ENCODE results near the gene PIAS3.

- TF ChIP-seq, protein P1, sequence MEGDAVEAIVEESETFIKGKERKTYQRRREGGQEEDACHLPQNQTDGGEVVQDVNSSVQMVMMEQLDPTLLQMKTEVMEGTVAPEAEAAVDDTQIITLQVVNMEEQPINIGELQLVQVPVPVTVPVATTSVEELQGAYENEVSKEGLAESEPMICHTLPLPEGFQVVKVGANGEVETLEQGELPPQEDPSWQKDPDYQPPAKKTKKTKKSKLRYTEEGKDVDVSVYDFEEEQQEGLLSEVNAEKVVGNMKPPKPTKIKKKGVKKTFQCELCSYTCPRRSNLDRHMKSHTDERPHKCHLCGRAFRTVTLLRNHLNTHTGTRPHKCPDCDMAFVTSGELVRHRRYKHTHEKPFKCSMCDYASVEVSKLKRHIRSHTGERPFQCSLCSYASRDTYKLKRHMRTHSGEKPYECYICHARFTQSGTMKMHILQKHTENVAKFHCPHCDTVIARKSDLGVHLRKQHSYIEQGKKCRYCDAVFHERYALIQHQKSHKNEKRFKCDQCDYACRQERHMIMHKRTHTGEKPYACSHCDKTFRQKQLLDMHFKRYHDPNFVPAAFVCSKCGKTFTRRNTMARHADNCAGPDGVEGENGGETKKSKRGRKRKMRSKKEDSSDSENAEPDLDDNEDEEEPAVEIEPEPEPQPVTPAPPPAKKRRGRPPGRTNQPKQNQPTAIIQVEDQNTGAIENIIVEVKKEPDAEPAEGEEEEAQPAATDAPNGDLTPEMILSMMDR (IDR thresholded peaks at IDR 0.05), result no peak
- TF ChIP-seq ZFX (IDR thresholded peaks at IDR 0.05; ENCODE audit: borderline replicate concordance), result no peak
These were observed 13.4 kb upstream of the PIAS3 start for GRCh38 chr1:145871994-145872924.
